ENCODE results near the gene NSF. TPM values are rescaled to one million over a fixed set of nuclear protein-coding genes. Genes with fewer than 3 reads are reported as not detected.
"Not testable (repeated sequence)": the region's sequence is repeated elsewhere in the genome, so short reads cannot be mapped to it uniquely, and the experiment has no call there.

Gene NSF
- total RNA-seq, 3 donors from 2014 or later = 68.5 to 95.4 (median 69.3) TPM

DNA sequence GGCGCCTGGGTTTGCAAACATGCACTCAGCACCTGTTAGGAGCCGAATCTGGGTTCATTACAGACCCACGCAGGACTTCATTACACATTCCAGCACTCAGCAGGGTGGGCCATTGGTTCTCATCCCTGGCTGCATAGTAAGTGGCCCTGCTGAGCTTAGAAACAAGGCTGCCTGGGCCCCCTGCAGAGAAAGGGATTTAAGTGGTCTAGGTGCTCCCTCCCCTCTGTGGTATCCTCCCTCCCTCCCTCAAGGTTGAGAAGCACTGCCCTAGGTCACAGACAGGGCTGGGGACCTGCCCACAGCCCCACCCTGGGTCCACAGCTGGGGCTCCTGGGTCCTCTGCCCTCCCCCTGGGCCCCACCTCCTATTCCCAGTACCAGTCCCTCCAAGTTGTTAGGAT, 199.7 kb downstream of the NSF start:
- intact Hi-C loops (cut with DNase I, micrococcal nuclease) = no loop called here
- Histone ChIP-seq H3K36me3 (ENCODE audit: low read depth) (no peaks in the 10 kb centered on the region), H3K4me3 (no peak overlapping the region), H3K9me3 (no peaks in the 10 kb centered on the region), H3K4me1 (ENCODE audit: low read depth) (no peaks in the 10 kb centered on the region)
- DNase-seq = no peak
- TF ChIP-seq, protein P1, sequence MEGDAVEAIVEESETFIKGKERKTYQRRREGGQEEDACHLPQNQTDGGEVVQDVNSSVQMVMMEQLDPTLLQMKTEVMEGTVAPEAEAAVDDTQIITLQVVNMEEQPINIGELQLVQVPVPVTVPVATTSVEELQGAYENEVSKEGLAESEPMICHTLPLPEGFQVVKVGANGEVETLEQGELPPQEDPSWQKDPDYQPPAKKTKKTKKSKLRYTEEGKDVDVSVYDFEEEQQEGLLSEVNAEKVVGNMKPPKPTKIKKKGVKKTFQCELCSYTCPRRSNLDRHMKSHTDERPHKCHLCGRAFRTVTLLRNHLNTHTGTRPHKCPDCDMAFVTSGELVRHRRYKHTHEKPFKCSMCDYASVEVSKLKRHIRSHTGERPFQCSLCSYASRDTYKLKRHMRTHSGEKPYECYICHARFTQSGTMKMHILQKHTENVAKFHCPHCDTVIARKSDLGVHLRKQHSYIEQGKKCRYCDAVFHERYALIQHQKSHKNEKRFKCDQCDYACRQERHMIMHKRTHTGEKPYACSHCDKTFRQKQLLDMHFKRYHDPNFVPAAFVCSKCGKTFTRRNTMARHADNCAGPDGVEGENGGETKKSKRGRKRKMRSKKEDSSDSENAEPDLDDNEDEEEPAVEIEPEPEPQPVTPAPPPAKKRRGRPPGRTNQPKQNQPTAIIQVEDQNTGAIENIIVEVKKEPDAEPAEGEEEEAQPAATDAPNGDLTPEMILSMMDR (IDR thresholded peaks at IDR 0.05) = no peak
- no peak for ATAC-seq

DNA sequence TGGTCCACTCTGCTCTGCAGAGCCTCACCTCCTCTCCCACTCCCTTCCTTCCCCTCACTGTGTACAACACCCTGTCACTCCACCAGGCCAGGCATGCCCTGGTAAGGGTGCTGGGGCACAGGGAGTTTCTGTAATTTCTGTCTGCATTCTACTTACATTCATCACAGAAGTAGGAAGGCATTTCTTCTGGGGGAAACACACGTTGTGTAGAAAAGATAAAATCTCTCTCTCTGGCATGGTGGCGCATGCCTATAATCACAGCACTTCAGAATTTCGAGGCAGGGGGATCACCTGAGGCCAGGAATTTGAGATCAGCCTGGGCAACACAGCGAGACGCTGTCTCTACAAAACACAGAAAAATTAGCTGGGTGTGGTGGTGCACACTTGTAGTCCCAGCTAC, 201.1 kb downstream of the NSF start:
- no peaks in the 10 kb centered on the region for H3K9me3 ChIP-seq
- TF ChIP-seq, protein P1 (IDR thresholded peaks at IDR 0.05) = no peak
- no peaks in the 10 kb centered on the region for H3K36me3 ChIP-seq (ENCODE audit: low read depth)
- DNase-seq (no peak), ATAC-seq (no peak)
- no peak overlapping the region for H3K4me3 ChIP-seq
- no peaks in the 10 kb centered on the region for H3K4me1 ChIP-seq (ENCODE audit: low read depth)
- intact Hi-C loops (cut with DNase I, micrococcal nuclease) = no loop called here

DNA sequence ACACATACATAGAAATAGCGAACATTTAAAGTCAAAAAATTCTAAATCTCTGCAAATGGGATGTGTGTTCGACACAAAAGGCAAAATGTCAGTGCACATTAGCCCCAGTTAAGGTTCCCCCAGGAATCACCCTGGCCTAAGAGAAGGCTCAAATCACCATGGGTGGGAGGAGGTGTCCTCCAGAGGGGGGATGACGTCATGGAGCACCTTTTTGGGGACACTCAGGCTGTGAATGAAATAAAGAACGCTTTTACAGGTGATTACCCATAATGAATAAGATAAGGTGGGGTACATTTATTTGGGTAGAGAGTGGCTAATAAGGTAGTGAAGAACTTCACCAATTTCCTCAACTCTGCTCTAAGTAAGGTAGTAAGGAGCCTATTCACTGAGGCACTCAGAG, 201.6 kb downstream of the NSF start:
- intact Hi-C loops (cut with DNase I, micrococcal nuclease) = no loop called here
- H3K36me3 ChIP-seq (ENCODE audit: low read depth) = no peaks in the 10 kb centered on the region
- no peaks in the 10 kb centered on the region for H3K9me3 ChIP-seq
- ATAC-seq (no peak), DNase-seq (no peak)
- TF ChIP-seq, protein P1 (IDR thresholded peaks at IDR 0.05) = no peak
- H3K4me1 ChIP-seq (ENCODE audit: low read depth) = no peaks in the 10 kb centered on the region
- no peak overlapping the region for H3K4me3 ChIP-seq

DNA sequence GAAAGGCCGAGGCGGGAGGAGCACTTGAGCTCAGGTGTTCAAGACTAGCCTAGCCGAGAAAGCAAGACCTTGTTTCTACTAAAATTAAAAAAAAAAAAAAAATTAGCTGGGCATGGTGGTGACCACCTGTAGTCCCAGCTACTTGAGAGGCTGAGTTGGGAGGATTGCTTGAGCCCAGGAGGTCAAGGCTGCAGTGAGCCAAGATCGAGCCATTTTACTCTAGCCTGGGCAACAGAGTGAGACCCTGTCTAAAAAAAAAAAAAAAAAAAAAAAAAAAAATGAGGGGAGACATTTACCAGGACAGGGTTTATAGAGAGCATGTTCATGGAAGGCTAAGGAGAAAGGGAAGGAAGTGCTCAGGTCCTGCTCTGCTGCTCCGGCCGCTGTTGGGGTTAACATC, 202.6 kb downstream of the NSF start:
- ATAC-seq; H3K36me3 ChIP-seq (ENCODE audit: low read depth); H3K4me1 ChIP-seq (ENCODE audit: low read depth); H3K9me3 ChIP-seq; DNase-seq; H3K4me3 ChIP-seq; intact Hi-C loops (cut with DNase I, micrococcal nuclease): not testable (repeated sequence)

DNA sequence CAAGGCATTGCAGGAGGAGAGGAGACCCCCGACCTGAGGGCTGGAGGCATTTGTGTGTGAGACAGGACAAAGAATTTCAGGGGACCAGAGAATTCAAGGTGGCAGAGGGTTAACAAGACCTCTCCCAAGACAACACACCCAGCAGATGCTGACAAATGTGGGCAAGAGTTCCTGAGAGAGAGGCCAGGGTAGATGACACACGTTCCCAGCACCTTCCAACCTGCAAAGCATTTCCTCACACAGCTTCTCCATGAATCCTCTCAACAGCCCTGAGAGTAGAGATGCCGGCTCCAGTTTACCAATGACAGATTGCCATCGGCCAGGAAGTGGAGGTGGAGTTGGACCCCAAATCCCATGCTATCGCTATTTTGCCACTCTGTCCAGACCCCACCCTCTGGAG, 203.1 kb downstream of the NSF start:
- Histone ChIP-seq H3K4me3 (no peak overlapping the region), H3K4me1 (ENCODE audit: low read depth) (no peaks in the 10 kb centered on the region), H3K9me3 (no peaks in the 10 kb centered on the region), H3K36me3 (ENCODE audit: low read depth) (no peaks in the 10 kb centered on the region)
- DNase-seq (no peak), ATAC-seq (no peak)
- intact Hi-C loops (cut with DNase I, micrococcal nuclease) = no loop called here
- TF ChIP-seq, protein P1 (IDR thresholded peaks at IDR 0.05) = no peak

DNA sequence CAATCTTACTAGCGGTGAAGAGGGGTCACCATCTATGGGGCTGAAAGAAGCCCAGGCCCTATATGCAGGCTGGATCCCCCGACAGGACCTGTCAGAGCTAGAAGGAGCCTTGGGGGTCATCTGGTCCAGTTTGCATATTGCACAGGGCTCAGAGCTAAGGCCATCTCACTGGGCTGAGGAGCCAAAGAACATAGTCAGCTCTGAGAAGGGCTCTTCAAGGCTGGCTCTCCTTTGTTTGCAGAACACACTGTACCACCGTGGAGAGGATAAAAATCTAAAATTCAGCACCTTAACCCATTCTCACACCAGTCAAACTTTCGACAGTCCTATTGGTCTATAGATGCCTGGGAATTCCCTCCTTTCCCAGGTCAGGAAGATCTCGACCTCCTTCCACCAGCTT, 203.8 kb downstream of the NSF start:
- no peaks in the 10 kb centered on the region for H3K4me1 ChIP-seq (ENCODE audit: low read depth)
- H3K9me3 ChIP-seq = no peaks in the 10 kb centered on the region
- H3K36me3 ChIP-seq (ENCODE audit: low read depth) = no peaks in the 10 kb centered on the region
- no peak overlapping the region for H3K4me3 ChIP-seq
- ATAC-seq (no peak), DNase-seq (no peak)
- intact Hi-C loops (cut with DNase I, micrococcal nuclease) = no loop called here
- TF ChIP-seq, protein P1 (IDR thresholded peaks at IDR 0.05) = no peak
